K562 (cell line): ENCODE results near the gene CCT8L2. TPM values are rescaled to one million over a fixed set of nuclear protein-coding genes. Genes with fewer than 3 reads are reported as not detected.

ENCODE experiments used
- EP400 ChIP-seq: fragments of 450-650 bp; IDR thresholded peaks from 2 replicates; pipeline ENCODE4 v1.6.1; 2017; ENCODE audit warnings: antibody characterized with exemption, mild to moderate bottlenecking, moderate library complexity
- HNRNPL ChIP-seq: fragments of 200-400 bp; formaldehyde crosslinking; IDR thresholded peaks from 2 replicates; pipeline ENCODE4 v1.6.1; 2017; ENCODE audit warnings: low read depth, mild to moderate bottlenecking, low read length
- ILF3 ChIP-seq: fragments of 450-650 bp; IDR thresholded peaks from 2 replicates; pipeline ENCODE4 v1.6.1; 2018; ENCODE audit warnings: antibody characterized with exemption, mild to moderate bottlenecking, moderate library complexity, borderline replicate concordance
- KDM5B ChIP-seq: fragments of 200-600 bp; sonication (generic); IDR thresholded peaks from 2 replicates; pipeline ENCODE4 v1.6.1; 2012; ENCODE audit warnings: low read depth, mild to moderate bottlenecking, moderate library complexity, low read length, control low read depth, inconsistent platforms; ENCODE audit not compliant: insufficient replicate concordance
- MIER1 ChIP-seq: fragments of 450-650 bp; IDR thresholded peaks from 2 replicates; pipeline ENCODE4 v1.6.1; 2016; ENCODE audit warnings: antibody characterized with exemption, mild to moderate bottlenecking, low read depth
- MTA1 ChIP-seq: fragments of 450-650 bp; IDR thresholded peaks from 2 replicates; pipeline ENCODE4 v1.6.1; 2017; ENCODE audit warnings: borderline replicate concordance
- NFRKB ChIP-seq: fragments of 450-650 bp; IDR thresholded peaks from 2 replicates; pipeline ENCODE4 v1.6.1; 2016; ENCODE audit warnings: low read depth
- PRPF4 ChIP-seq: fragments of 200-400 bp; formaldehyde crosslinking; IDR thresholded peaks from one replicate; pipeline ENCODE4 v1.6.1; 2017; ENCODE audit warnings: low read length, low read depth, mild to moderate bottlenecking; ENCODE audit not compliant: insufficient read depth, poor library complexity, severe bottlenecking
- SIN3A ChIP-seq, 2 experiments: fragments of 150-350 bp in 1 of 2; IDR thresholded peaks; 2 replicates each; pipeline ENCODE4 v1.6.1; 2011 to 2016; ENCODE audit warnings: borderline replicate concordance in 2 of 2, low read depth in 2 of 2, low read length in 2 of 2, mild to moderate bottlenecking in 2 of 2, moderate library complexity in 2 of 2; ENCODE audit not compliant: control insufficient read depth in 1 of 2
- SMAD4 ChIP-seq: fragments of 250-450 bp; sonication (Bioruptor Pico); conservative IDR thresholded peaks from 2 replicates; pipeline ENCODE4 v1.8.0; 2021; ENCODE audit warnings: inconsistent platforms, mild to moderate bottlenecking, moderate library complexity
- YY1 ChIP-seq, 3 experiments: IDR thresholded peaks; 2 replicates each; pipeline ENCODE4 v1.6.1; 2011; ENCODE audit warnings: low read length in 2 of 3, mild to moderate bottlenecking in 2 of 3, moderate library complexity in 2 of 3, borderline replicate concordance in 1 of 3, control low read depth in 1 of 3, low read depth in 1 of 3; ENCODE audit not compliant: insufficient read depth in 3 of 3, insufficient replicate concordance in 2 of 3, control insufficient read depth in 1 of 3, insufficient read length in 1 of 3; ENCODE audit errors: extremely low read depth in 1 of 3
- ZBTB12 ChIP-seq: fragments of 250-450 bp; sonication (Bioruptor Pico); IDR thresholded peaks from 2 replicates; pipeline ENCODE4 v1.4.0; 2020
- ZFPM2 ChIP-seq: fragments of 250-450 bp; sonication (Bioruptor Pico); IDR thresholded peaks from 2 replicates; pipeline ENCODE4 v1.5.1; 2022; ENCODE audit warnings: mild to moderate bottlenecking
- ZKSCAN3 ChIP-seq: fragments of 250-450 bp; sonication (Bioruptor Pico); IDR thresholded peaks from 2 replicates; pipeline ENCODE4 v1.4.0; 2020
- ZNF12 ChIP-seq: sonication (generic); formaldehyde crosslinking; IDR thresholded peaks from 2 replicates; pipeline ENCODE4 v1.4.0; 2020; ENCODE audit warnings: mild to moderate bottlenecking, missing genetic modification reagents
- ZNF197 ChIP-seq: fragments of 200-800 bp; sonication (Bioruptor generic); IDR thresholded peaks from 2 replicates; pipeline ENCODE4 v1.6.1; 2016; ENCODE audit warnings: low read depth, missing genetic modification characterization, missing compliant biosample characterization
- ZNF253 ChIP-seq: fragments of 250-450 bp; sonication (Bioruptor Pico); conservative IDR thresholded peaks from 2 replicates; pipeline ENCODE4 v1.6.1; 2021; ENCODE audit warnings: mild to moderate bottlenecking
- ZNF41 ChIP-seq: fragments of 250-450 bp; sonication (Bioruptor Pico); conservative IDR thresholded peaks from 2 replicates; pipeline ENCODE4 v1.4.0; 2020; ENCODE audit warnings: mild to moderate bottlenecking
- ZNF589 ChIP-seq: fragments of 200-800 bp; sonication (Bioruptor generic); IDR thresholded peaks from 2 replicates; pipeline ENCODE4 v1.6.1; 2016; ENCODE audit warnings: low read depth, missing genetic modification characterization, missing compliant biosample characterization
- ZNF76 ChIP-seq: fragments of 250-450 bp; sonication (Bioruptor Pico); IDR thresholded peaks from 2 replicates; pipeline ENCODE4 v1.4.0; 2020; ENCODE audit warnings: mild to moderate bottlenecking, moderate library complexity, borderline replicate concordance
- polyA plus RNA-seq, 8 experiments: library from polyadenylated mRNA; depleted of rRNA in 4 of 8; stranded (reverse) in 5 of 8; unstranded in 3 of 8; fragments of >200 nt; fragmentation: Nextera tagmentation in 2 of 8; fragmentation: Illumina TruSeq in 1 of 8; extraction: Ambion mirVana in 2 of 8; extraction: Trizol in 1 of 8; gene quantifications; 2 replicates each; pipeline versions ENCODE4 v1.2.1 to v1.2.3, GENCODE V29; 2011 to 2014; ENCODE audit warnings: inconsistent platforms in 1 of 8, missing spikeins in 1 of 8
- total RNA-seq, 7 experiments: library from RNA; depleted of rRNA in 6 of 7; stranded (reverse); fragments of >200 nt in 6 of 7; fragmentation: Illumina TruSeq in 2 of 7; extraction: Trizol in 2 of 7; gene quantifications; 2 replicates each; pipeline versions ENCODE4 v1.2.1 to v1.2.3, GENCODE V29; 2011 to 2021; ENCODE audit warnings: low replicate concordance in 1 of 7
- TF ChIP-seq, protein P1 (sequence below): fragments of 450-650 bp; formaldehyde crosslinking; IDR thresholded peaks from 2 replicates; pipeline ENCODE4 v1.4.0; 2020; ENCODE audit warnings: mild to moderate bottlenecking, moderate library complexity
- TF ChIP-seq, protein P2 (sequence below): sonication (generic); formaldehyde crosslinking; IDR thresholded peaks from 2 replicates; pipeline ENCODE4 v1.8.1; 2023; ENCODE audit warnings: mild to moderate bottlenecking, missing genetic modification reagents

The CCT8L2 gene
- total and polyA plus RNA-seq, 9 of the 15 experiments (the other 6 are each of a cell fraction or from before 2014, with no cell fraction given), result 0.13 TPM; not detected in 8

GRCh38 chr22:16600644-16601436, 8.2 kb upstream of the CCT8L2 start (continued):
- TF ChIP-seq ZNF76 (CRISPR knock-in tag) (peak; percentile 93), MIER1 (peak; percentile 74), SMAD4 (CRISPR knock-in tag) (peak; percentile 98), KDM5B (peak; percentile 89), ZNF589 (CRISPR knock-in tag) (peak; percentile 78), PRPF4 (peak; percentile 83), MTA1 (peak; percentile 46; the same call in 1 of the 2 replicates), ZNF41 (peak; percentile 79), ZFPM2 (CRISPR knock-in tag) (0 out of 2 replicates have a peak, but pooled peaks have one; percentile 54), ZNF12 (CRISPR knock-in tag) (peak; percentile 85), ZKSCAN3 (peak; percentile 47), ZNF253 (CRISPR knock-in tag) (0 out of 2 replicates have a peak, but pooled peaks have one; percentile 36), NFRKB (peak; percentile 91; the same call in 1 of the 2 replicates), HNRNPL (peak; percentile 91), ZNF197 (CRISPR knock-in tag) (peak; percentile 93), ILF3 (peak; percentile 91), SIN3A (IDR thresholded peaks at IDR 0.05; ENCODE audit: borderline replicate concordance in 2 of 2, control insufficient read depth in 1 of 2, low read depth in 2 of 2, low read length in 2 of 2) (peak; percentile 92 to 94; a peak in 3 of 4 replicates), EP400 (peak; percentile 35), YY1 (IDR thresholded peaks at IDR 0.05; ENCODE audit: borderline replicate concordance in 1 of 3, control insufficient read depth in 1 of 3, extremely low read depth in 1 of 3, insufficient read depth in 3 of 3, insufficient read length in 1 of 3, insufficient replicate concordance in 2 of 3, low read depth in 1 of 3, low read length in 2 of 3) (peak in 2 of 3 experiments; percentile 86 to 89), ZBTB12 (CRISPR knock-in tag) (peak; percentile 80)
- TF ChIP-seq, protein P1, sequence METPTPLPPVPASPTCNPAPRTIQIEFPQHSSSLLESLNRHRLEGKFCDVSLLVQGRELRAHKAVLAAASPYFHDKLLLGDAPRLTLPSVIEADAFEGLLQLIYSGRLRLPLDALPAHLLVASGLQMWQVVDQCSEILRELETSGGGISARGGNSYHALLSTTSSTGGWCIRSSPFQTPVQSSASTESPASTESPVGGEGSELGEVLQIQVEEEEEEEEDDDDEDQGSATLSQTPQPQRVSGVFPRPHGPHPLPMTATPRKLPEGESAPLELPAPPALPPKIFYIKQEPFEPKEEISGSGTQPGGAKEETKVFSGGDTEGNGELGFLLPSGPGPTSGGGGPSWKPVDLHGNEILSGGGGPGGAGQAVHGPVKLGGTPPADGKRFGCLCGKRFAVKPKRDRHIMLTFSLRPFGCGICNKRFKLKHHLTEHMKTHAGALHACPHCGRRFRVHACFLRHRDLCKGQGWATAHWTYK (CRISPR knock-in tag), result peak; percentile 47
- TF ChIP-seq, protein P2, sequence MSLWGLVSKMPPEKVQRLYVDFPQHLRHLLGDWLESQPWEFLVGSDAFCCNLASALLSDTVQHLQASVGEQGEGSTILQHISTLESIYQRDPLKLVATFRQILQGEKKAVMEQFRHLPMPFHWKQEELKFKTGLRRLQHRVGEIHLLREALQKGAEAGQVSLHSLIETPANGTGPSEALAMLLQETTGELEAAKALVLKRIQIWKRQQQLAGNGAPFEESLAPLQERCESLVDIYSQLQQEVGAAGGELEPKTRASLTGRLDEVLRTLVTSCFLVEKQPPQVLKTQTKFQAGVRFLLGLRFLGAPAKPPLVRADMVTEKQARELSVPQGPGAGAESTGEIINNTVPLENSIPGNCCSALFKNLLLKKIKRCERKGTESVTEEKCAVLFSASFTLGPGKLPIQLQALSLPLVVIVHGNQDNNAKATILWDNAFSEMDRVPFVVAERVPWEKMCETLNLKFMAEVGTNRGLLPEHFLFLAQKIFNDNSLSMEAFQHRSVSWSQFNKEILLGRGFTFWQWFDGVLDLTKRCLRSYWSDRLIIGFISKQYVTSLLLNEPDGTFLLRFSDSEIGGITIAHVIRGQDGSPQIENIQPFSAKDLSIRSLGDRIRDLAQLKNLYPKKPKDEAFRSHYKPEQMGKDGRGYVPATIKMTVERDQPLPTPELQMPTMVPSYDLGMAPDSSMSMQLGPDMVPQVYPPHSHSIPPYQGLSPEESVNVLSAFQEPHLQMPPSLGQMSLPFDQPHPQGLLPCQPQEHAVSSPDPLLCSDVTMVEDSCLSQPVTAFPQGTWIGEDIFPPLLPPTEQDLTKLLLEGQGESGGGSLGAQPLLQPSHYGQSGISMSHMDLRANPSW (CRISPR knock-in tag), result peak; percentile 93
